WTC11 (cell line): ENCODE data around the gene NXF1.

Experiments used
- CREM ChIP-seq: sonication (generic); formaldehyde crosslinking; IDR thresholded peaks from 2 replicates; pipeline ENCODE4 v1.8.1; 2022; ENCODE audit warnings: mild to moderate bottlenecking, missing genetic modification reagents, moderate library complexity
- CTCF ChIP-seq: fragments of 200-600 bp; IDR thresholded peaks from 2 replicates; pipeline ENCODE4 v1.8.0; 2022; ENCODE audit warnings: antibody characterized with exemption
- FOXJ3 ChIP-seq: sonication (generic); formaldehyde crosslinking; IDR thresholded peaks from 2 replicates; pipeline ENCODE4 v1.9.0; 2021; ENCODE audit warnings: missing genetic modification reagents, mild to moderate bottlenecking, borderline replicate concordance
- SMAD3 ChIP-seq: sonication (generic); formaldehyde crosslinking; IDR thresholded peaks from 2 replicates; pipeline ENCODE4 v1.8.0; 2022; ENCODE audit warnings: missing genetic modification reagents, mild to moderate bottlenecking, borderline replicate concordance
- SMAD4 ChIP-seq: sonication (generic); formaldehyde crosslinking; IDR thresholded peaks from 2 replicates; pipeline ENCODE4 v1.8.0; 2022; ENCODE audit warnings: mild to moderate bottlenecking, missing genetic modification reagents
- USF2 ChIP-seq: sonication (generic); formaldehyde crosslinking; IDR thresholded peaks from 2 replicates; pipeline ENCODE4 v1.8.1; 2023; ENCODE audit warnings: mild to moderate bottlenecking, missing genetic modification reagents, moderate library complexity
- ZNF232 ChIP-seq: sonication (generic); formaldehyde crosslinking; IDR thresholded peaks from 2 replicates; pipeline ENCODE4 v1.8.0; 2022; ENCODE audit warnings: mild to moderate bottlenecking, missing genetic modification reagents

GRCh38 chr11:62786318-62787004, 18.8 kb downstream of the NXF1 start:
- TF ChIP-seq CTCF (peak; percentile 96), USF2 (no peak), CREM (CRISPR knock-in tag) (no peak), SMAD3 (CRISPR knock-in tag) (no peak), ZNF232 (CRISPR knock-in tag) (no peak), SMAD4 (CRISPR knock-in tag) (no peak), FOXJ3 (no peak)
